ENCODE results near the gene SH2D6. TPM values are rescaled to one million over a fixed set of nuclear protein-coding genes. Genes with fewer than 3 reads are reported as not detected.

The SH2D6 gene
- total and polyA plus RNA-seq, 2 of the 8 experiments (the other 6 are each of a cell fraction or from before 2014, with no cell fraction given), result 0.42 TPM; not detected in 1

DNA sequence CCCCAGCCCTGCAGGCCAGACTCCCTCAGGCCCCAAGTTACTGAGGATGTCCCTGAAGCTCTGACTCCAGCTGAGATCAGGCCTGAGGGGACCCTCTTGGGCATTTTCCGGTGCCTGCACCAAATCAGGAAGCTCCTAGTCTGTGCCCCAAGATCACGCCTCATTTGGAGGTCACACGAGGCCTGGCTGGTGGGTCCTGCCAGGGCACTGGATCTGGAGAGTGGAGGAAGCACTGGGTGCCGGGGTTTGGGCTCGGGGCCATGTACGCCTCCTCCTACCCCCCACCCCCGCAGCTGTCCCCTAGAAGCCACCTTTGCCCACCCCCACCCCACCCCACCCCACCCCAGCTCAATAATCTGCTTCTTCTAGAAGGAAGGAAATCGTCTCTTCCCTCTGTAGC lies 16.2 kb downstream of the SH2D6 start:
- no peak for DNase-seq (ENCODE audit: low read depth in 1 of 2, low spot score in 2 of 2)
- no peak overlapping the region for H3K18ac ChIP-seq (ENCODE audit: extremely low read depth, low read length)
- no peak overlapping the region for H2BK15ac ChIP-seq (ENCODE audit: low read length)
- no peak overlapping the region for H3K14ac ChIP-seq (ENCODE audit: insufficient read length)
- H4K91ac ChIP-seq (replicated peaks; ENCODE audit: insufficient read length, low read length), result no peak overlapping the region
- peaks cover 0 to 14% (median 5%) of the 10 kb centered on the region in 4 experiments; a peak in 4 of 7 replicates for H3K27me3 ChIP-seq (replicated peaks in 1 of 4; ENCODE audit: control insufficient read depth in 3 of 4, extremely low read depth in 1 of 4, insufficient read depth in 3 of 4, low read length in 3 of 4)
- ChIA-PET POLR2A (ENCODE audit: partially characterized antibody) (interaction anchor here (6.9 to 55.3 kb wide), 2 partner anchors 12 to 112 kb away, joined by 46 to 1889 read pairs; partner anchors contain the start of genes GGCX and MAT2A), CTCF (ENCODE audit: partially characterized antibody) (interaction anchor here (0.5 to 8.1 kb wide), 8 partner anchors 15 to 194 kb away, joined by 3 to 49 read pairs (median 4); partner anchors contain the start of genes MAT2A and SH2D6)
- H3K4ac ChIP-seq (replicated peaks; ENCODE audit: insufficient read length, low read depth, low read length), result no peak overlapping the region
- H4K8ac ChIP-seq (ENCODE audit: extremely low read depth, insufficient read depth, low read length), result no peak overlapping the region
- H3K79me2 ChIP-seq (ENCODE audit: control insufficient read depth in 1 of 2, insufficient read depth in 2 of 2, low read length in 2 of 2), result no peaks in the 10 kb centered on the region
- H3K36me3 ChIP-seq (ENCODE audit: control insufficient read depth in 2 of 4, insufficient read depth in 4 of 4, low read length in 3 of 4), result no peaks in the 10 kb centered on the region
- no peak overlapping the region for H3K23ac ChIP-seq (ENCODE audit: insufficient read length)
- H3K79me1 ChIP-seq (ENCODE audit: low read depth, low read length), result no peaks in the 10 kb centered on the region; the same call in 1 of the 2 replicates
- H2BK12ac ChIP-seq (ENCODE audit: low read depth, low read length), result no peak overlapping the region
- peaks cover 5% of the 10 kb centered on the region; the same call in 1 of the 2 replicates for H3K23me2 ChIP-seq (ENCODE audit: low read depth, low read length)
- H3K4me2 ChIP-seq (ENCODE audit: insufficient read depth in 1 of 2, low read depth in 2 of 2, low read length in 2 of 2), result no peak overlapping the region
- no peak overlapping the region for H2AK5ac ChIP-seq (ENCODE audit: low read depth, low read length)
- H2BK20ac ChIP-seq (ENCODE audit: low read length), result no peak overlapping the region
- no peak overlapping the region for H2BK120ac ChIP-seq (replicated peaks; ENCODE audit: low read depth, low read length)
- no peak overlapping the region for H2AFZ ChIP-seq (ENCODE audit: low read length)
- no peak overlapping the region for H3K4me3 ChIP-seq (ENCODE audit: extremely low read depth in 1 of 4, insufficient read depth in 2 of 4, low read depth in 3 of 4, low read length in 4 of 4)
- no peak for TF ChIP-seq RXRA (IDR thresholded peaks at IDR 0.05; ENCODE audit: insufficient read depth, low read depth, low read length)
- TF ChIP-seq BRCA1 (IDR thresholded peaks at IDR 0.05; ENCODE audit: low read depth, low read length), result no peak
- no peak for TF ChIP-seq CBX8 (IDR thresholded peaks at IDR 0.05; ENCODE audit: borderline replicate concordance, low read depth, low read length)
- TF ChIP-seq, protein P1, sequence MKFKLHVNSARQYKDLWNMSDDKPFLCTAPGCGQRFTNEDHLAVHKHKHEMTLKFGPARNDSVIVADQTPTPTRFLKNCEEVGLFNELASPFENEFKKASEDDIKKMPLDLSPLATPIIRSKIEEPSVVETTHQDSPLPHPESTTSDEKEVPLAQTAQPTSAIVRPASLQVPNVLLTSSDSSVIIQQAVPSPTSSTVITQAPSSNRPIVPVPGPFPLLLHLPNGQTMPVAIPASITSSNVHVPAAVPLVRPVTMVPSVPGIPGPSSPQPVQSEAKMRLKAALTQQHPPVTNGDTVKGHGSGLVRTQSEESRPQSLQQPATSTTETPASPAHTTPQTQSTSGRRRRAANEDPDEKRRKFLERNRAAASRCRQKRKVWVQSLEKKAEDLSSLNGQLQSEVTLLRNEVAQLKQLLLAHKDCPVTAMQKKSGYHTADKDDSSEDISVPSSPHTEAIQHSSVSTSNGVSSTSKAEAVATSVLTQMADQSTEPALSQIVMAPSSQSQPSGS (IDR thresholded peaks at IDR 0.05; ENCODE audit: low read length), result no peak
- no peak for TF ChIP-seq SRF (IDR thresholded peaks at IDR 0.05; ENCODE audit: low read depth, low read length)
- no peak for TF ChIP-seq TCF12 (IDR thresholded peaks at IDR 0.05; ENCODE audit: low read depth, low read length)
- TF ChIP-seq, protein P2, sequence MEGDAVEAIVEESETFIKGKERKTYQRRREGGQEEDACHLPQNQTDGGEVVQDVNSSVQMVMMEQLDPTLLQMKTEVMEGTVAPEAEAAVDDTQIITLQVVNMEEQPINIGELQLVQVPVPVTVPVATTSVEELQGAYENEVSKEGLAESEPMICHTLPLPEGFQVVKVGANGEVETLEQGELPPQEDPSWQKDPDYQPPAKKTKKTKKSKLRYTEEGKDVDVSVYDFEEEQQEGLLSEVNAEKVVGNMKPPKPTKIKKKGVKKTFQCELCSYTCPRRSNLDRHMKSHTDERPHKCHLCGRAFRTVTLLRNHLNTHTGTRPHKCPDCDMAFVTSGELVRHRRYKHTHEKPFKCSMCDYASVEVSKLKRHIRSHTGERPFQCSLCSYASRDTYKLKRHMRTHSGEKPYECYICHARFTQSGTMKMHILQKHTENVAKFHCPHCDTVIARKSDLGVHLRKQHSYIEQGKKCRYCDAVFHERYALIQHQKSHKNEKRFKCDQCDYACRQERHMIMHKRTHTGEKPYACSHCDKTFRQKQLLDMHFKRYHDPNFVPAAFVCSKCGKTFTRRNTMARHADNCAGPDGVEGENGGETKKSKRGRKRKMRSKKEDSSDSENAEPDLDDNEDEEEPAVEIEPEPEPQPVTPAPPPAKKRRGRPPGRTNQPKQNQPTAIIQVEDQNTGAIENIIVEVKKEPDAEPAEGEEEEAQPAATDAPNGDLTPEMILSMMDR (IDR thresholded peaks at IDR 0.05; ENCODE audit: control extremely low read depth in 1 of 3, insufficient read depth in 1 of 3, low read depth in 1 of 3, low read length in 3 of 3), result no peak
- TF ChIP-seq CHD1 (IDR thresholded peaks at IDR 0.05; ENCODE audit: low read depth, low read length), result no peak
- TF ChIP-seq RAD21 (IDR thresholded peaks at IDR 0.05 in 1 of 2, conservative IDR thresholded peaks at IDR 0.05 in 1 of 2; ENCODE audit: low read depth in 2 of 2, low read length in 2 of 2), result no peak
- WGBS, 2 experiments (ENCODE audit: extremely low coverage in 1 of 2, insufficient coverage in 1 of 2, insufficient read length in 1 of 2, insufficient replicate concordance in 2 of 2, low coverage in 1 of 2, low lambda C conversion rate in 2 of 2, missing lambda C conversion rate in 1 of 2), result 87% methylated on average over 8 of the region's 8 CpGs; no CpG with 5 or more reads in 1 of the 2 experiments
- H2BK5ac ChIP-seq (ENCODE audit: low read depth, low read length), result no peak overlapping the region
- H3K4me1 ChIP-seq (replicated peaks in 1 of 4; ENCODE audit: control insufficient read depth in 3 of 4, insufficient read depth in 4 of 4, low read length in 3 of 4), result peaks cover 7 to 59% (median 48%) of the 10 kb centered on the region in 4 experiments
- H3K9me3 ChIP-seq (ENCODE audit: insufficient read depth in 2 of 2, low read depth in 1 of 2, low read length in 1 of 2), result no peaks in the 10 kb centered on the region
- H3K56ac ChIP-seq (replicated peaks; ENCODE audit: insufficient read length, low read depth, low read length), result no peak overlapping the region
- no peak for FAIRE-seq
- H4K20me1 ChIP-seq (replicated peaks in 1 of 2; ENCODE audit: control insufficient read depth in 1 of 2, insufficient read depth in 2 of 2, low read length in 2 of 2), result no peaks in the 10 kb centered on the region
- no peak overlapping the region for H4K5ac ChIP-seq (ENCODE audit: insufficient read length, low read depth, low read length)
- H3K27ac ChIP-seq (ENCODE audit: low read depth, low read length), result no peak overlapping the region
- H3K9ac ChIP-seq (replicated peaks in 1 of 4; ENCODE audit: extremely low read depth in 1 of 4, low read depth in 3 of 4, low read length in 3 of 4), result no peak overlapping the region

Measured in H1 (cell line).